ENCODE results near the gene MSX1. TPM values are rescaled to one million over a fixed set of nuclear protein-coding genes. Genes with fewer than 3 reads are reported as not detected.

Gene MSX1
- total and polyA plus RNA-seq, 2 of the 8 experiments (the other 6 are each of a cell fraction or from before 2014, with no cell fraction given): 0.47 TPM; not detected in 1

DNA sequence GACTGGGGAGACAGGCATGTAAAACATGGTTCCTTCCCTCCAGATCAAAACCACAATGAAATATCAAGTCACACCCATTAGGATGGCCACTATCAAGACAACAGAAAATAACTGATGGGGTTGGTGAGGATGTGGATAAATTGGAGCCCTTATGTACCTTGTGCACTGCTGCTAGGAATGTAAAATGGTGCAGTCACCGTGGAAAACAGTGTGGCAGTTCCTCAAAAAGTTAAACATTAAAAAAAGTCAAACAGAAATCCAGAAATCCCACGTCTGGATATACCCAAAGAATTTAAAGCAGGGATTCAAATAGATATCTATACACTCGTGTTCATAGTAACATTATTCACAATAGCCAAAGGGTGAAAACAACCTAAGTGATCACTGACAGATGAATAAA is 35.2 kb upstream of the MSX1 start:
- peaks cover 6 to 8% of the 10 kb centered on the region in 2 experiments; a peak in 1 of 4 replicates for H3K9me3 ChIP-seq (ENCODE audit: insufficient read depth in 2 of 2, low read depth in 1 of 2, low read length in 1 of 2)
- H4K20me1 ChIP-seq (replicated peaks in 1 of 2; ENCODE audit: control insufficient read depth in 1 of 2, insufficient read depth in 2 of 2, low read length in 2 of 2): no peaks in the 10 kb centered on the region
- H3K56ac ChIP-seq (replicated peaks; ENCODE audit: insufficient read length, low read depth, low read length): no peak overlapping the region
- H3K36me3 ChIP-seq (ENCODE audit: control insufficient read depth in 2 of 4, insufficient read depth in 4 of 4, low read length in 3 of 4): no peaks in the 10 kb centered on the region
- no peak overlapping the region for H3K27ac ChIP-seq (ENCODE audit: low read depth, low read length)
- H3K4me2 ChIP-seq (ENCODE audit: insufficient read depth in 1 of 2, low read depth in 2 of 2, low read length in 2 of 2): no peak overlapping the region
- H2BK120ac ChIP-seq (replicated peaks; ENCODE audit: low read depth, low read length): no peak overlapping the region
- no peak overlapping the region for H3K9ac ChIP-seq (replicated peaks in 1 of 4; ENCODE audit: extremely low read depth in 1 of 4, low read depth in 3 of 4, low read length in 3 of 4)
- no peak overlapping the region for H3K4me3 ChIP-seq (ENCODE audit: extremely low read depth in 1 of 4, insufficient read depth in 2 of 4, low read depth in 3 of 4, low read length in 4 of 4)
- no peak overlapping the region for H2BK12ac ChIP-seq (ENCODE audit: low read depth, low read length)
- WGBS, 2 experiments (ENCODE audit: extremely low coverage in 1 of 2, insufficient coverage in 1 of 2, insufficient read length in 1 of 2, insufficient replicate concordance in 2 of 2, low coverage in 1 of 2, low lambda C conversion rate in 2 of 2, missing lambda C conversion rate in 1 of 2): 72% methylated on average over 3 of the region's 3 CpGs; no CpG with 5 or more reads in 1 of the 2 experiments
- H2BK5ac ChIP-seq (ENCODE audit: low read depth, low read length): no peak overlapping the region
- H4K91ac ChIP-seq (replicated peaks; ENCODE audit: insufficient read length, low read length): no peak overlapping the region
- no peaks in the 10 kb centered on the region for H3K79me1 ChIP-seq (ENCODE audit: low read depth, low read length)
- H3K4me1 ChIP-seq (replicated peaks in 1 of 4; ENCODE audit: control insufficient read depth in 3 of 4, insufficient read depth in 4 of 4, low read length in 3 of 4): no peaks in the 10 kb centered on the region
- no peak overlapping the region for H2AFZ ChIP-seq (ENCODE audit: low read length)
- FAIRE-seq: no peak
- no peak overlapping the region for H2AK5ac ChIP-seq (ENCODE audit: low read depth, low read length)
- no peak overlapping the region for H2BK15ac ChIP-seq (ENCODE audit: low read length)
- CTCF ChIA-PET (ENCODE audit: partially characterized antibody): no interaction called here
- POLR2A ChIA-PET (ENCODE audit: partially characterized antibody): no interaction called here
- H3K27me3 ChIP-seq (replicated peaks in 1 of 4; ENCODE audit: control insufficient read depth in 3 of 4, extremely low read depth in 1 of 4, insufficient read depth in 3 of 4, low read length in 3 of 4): peaks cover 0 to 2% (median 0%) of the 10 kb centered on the region in 4 experiments; a peak in 1 of 7 replicates
- no peak overlapping the region for H4K8ac ChIP-seq (ENCODE audit: extremely low read depth, insufficient read depth, low read length)
- H4K5ac ChIP-seq (ENCODE audit: insufficient read length, low read depth, low read length): no peak overlapping the region
- no peak overlapping the region for H2BK20ac ChIP-seq (ENCODE audit: low read length)
- no peak overlapping the region for H3K14ac ChIP-seq (ENCODE audit: insufficient read length)
- peaks cover 3% of the 10 kb centered on the region; the same call in 1 of the 2 replicates for H3K23me2 ChIP-seq (ENCODE audit: low read depth, low read length)
- H3K23ac ChIP-seq (ENCODE audit: insufficient read length): no peak overlapping the region
- H3K18ac ChIP-seq (ENCODE audit: extremely low read depth, low read length): no peak overlapping the region
- H3K79me2 ChIP-seq (ENCODE audit: control insufficient read depth in 1 of 2, insufficient read depth in 2 of 2, low read length in 2 of 2): no peaks in the 10 kb centered on the region
- H3K4ac ChIP-seq (replicated peaks; ENCODE audit: insufficient read length, low read depth, low read length): no peak overlapping the region
- DNase-seq (ENCODE audit: low read depth in 1 of 2, low spot score in 2 of 2): no peak
- TF ChIP-seq POLR2AphosphoS5 (IDR thresholded peaks at IDR 0.05; ENCODE audit: low read depth, low read length): no peak
- TF ChIP-seq TAF1 (IDR thresholded peaks at IDR 0.05; ENCODE audit: low read depth, low read length): no peak
- no peak for TF ChIP-seq RXRA (IDR thresholded peaks at IDR 0.05; ENCODE audit: insufficient read depth, low read depth, low read length)
- TF ChIP-seq HDAC2 (IDR thresholded peaks at IDR 0.05; ENCODE audit: borderline replicate concordance in 1 of 2, low read depth in 2 of 2, low read length in 2 of 2): no peak
- no peak for TF ChIP-seq POU5F1 (IDR thresholded peaks at IDR 0.05; ENCODE audit: low read depth, low read length)
- TF ChIP-seq NANOG (IDR thresholded peaks at IDR 0.05; ENCODE audit: insufficient read depth, low read depth, low read length, poor library complexity, severe bottlenecking): no peak
- TF ChIP-seq SP1 (IDR thresholded peaks at IDR 0.05; ENCODE audit: low read depth, low read length): no peak
- no peak for TF ChIP-seq HDAC6 (IDR thresholded peaks at IDR 0.05; ENCODE audit: low read depth, low read length)
- TF ChIP-seq, protein P1, sequence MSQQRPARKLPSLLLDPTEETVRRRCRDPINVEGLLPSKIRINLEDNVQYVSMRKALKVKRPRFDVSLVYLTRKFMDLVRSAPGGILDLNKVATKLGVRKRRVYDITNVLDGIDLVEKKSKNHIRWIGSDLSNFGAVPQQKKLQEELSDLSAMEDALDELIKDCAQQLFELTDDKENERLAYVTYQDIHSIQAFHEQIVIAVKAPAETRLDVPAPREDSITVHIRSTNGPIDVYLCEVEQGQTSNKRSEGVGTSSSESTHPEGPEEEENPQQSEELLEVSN (IDR thresholded peaks at IDR 0.05): no peak
- no peak for TF ChIP-seq JUND (IDR thresholded peaks at IDR 0.05; ENCODE audit: low read length)
- no peak for TF ChIP-seq EGR1 (IDR thresholded peaks at IDR 0.05; ENCODE audit: borderline replicate concordance, low read depth, low read length)
- TF ChIP-seq CHD1 (IDR thresholded peaks at IDR 0.05; ENCODE audit: low read depth, low read length): no peak
- TF ChIP-seq, protein P2, sequence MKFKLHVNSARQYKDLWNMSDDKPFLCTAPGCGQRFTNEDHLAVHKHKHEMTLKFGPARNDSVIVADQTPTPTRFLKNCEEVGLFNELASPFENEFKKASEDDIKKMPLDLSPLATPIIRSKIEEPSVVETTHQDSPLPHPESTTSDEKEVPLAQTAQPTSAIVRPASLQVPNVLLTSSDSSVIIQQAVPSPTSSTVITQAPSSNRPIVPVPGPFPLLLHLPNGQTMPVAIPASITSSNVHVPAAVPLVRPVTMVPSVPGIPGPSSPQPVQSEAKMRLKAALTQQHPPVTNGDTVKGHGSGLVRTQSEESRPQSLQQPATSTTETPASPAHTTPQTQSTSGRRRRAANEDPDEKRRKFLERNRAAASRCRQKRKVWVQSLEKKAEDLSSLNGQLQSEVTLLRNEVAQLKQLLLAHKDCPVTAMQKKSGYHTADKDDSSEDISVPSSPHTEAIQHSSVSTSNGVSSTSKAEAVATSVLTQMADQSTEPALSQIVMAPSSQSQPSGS (IDR thresholded peaks at IDR 0.05; ENCODE audit: low read length): no peak
